Pancreas (tissue), 10 donors: ENCODE measurements around the gene CCDC106. TPM values are rescaled to one million over a fixed set of nuclear protein-coding genes. Genes with fewer than 3 reads are reported as not detected.

Experiments
- ATAC-seq, 4 donors: fragments of 200-7000 bp; cut with Tn5 transposase; one replicate each; pipeline versions ENCODE4 v1.8.0 to v1.9.1; 2020; ENCODE audit warnings: mild to moderate bottlenecking in 4 of 4, moderate library complexity in 4 of 4
- DNase-seq, 6 donors: peaks; one replicate each; pipeline ENCODE4 v3.0.0-alpha.2; 2020
- FAIRE-seq: peaks from 2 replicates; lab custom pipeline; 2012; peaks lifted over from hg19 to GRCh38; lab: Jason Lieb, UNC
- H3K27ac ChIP-seq, 4 donors: fragments of 200-600 bp; sonication (generic); 1 replicate in 3 of 4; 2 replicates in 1 of 4; pipeline versions ENCODE4 v1.5.0 to v1.8.0; 2020
- H3K27me3 ChIP-seq, 4 donors: fragments of 200-600 bp; one replicate each; pipeline ENCODE4 v1.8.0; 2021
- H3K36me3 ChIP-seq, 3 donors: fragments of 200-600 bp; sonication (generic) in 1 of 3; one replicate each; pipeline versions ENCODE4 v1.5.0 to v1.8.0; 2020 to 2021
- H3K4me1 ChIP-seq, 3 donors: fragments of 200-600 bp; one replicate each; pipeline ENCODE4 v1.8.0; 2021
- H3K4me3 ChIP-seq, 4 donors: fragments of 200-600 bp; sonication (generic) in 2 of 4; one replicate each; pipeline versions ENCODE4 v1.5.0 to v1.8.0; 2020 to 2021
- H3K9me3 ChIP-seq, 4 donors: fragments of 200-600 bp; one replicate each; pipeline ENCODE4 v1.8.0; 2021
- WGBS, 2 donors: extraction: QIAGEN DNeasy Blood & Tissue Kit; methylation state at CpG; one replicate each; pipeline ENCODE4 v1.1.7; 2013; 5-methylcytosine and 5-hydroxymethylcytosine counted together
- intact Hi-C, 3 donors: fragments of 100-400 bp; cut with DNase I; formaldehyde crosslinking; loops; one replicate each; pipeline versions ENCODE4 v1.11.1 to v1.14.2; 2022
- polyA plus RNA-seq, 2 donors: library from polyadenylated mRNA; stranded (reverse); fragments of 200-250 nt; gene quantifications; one replicate each; pipeline ENCODE4 v1.2.3, GENCODE V29; 2013
- total RNA-seq, 6 donors: library from RNA; stranded (reverse); fragmentation: NEBNext Ultra II Directional in 4 of 6; extraction: Animal tissue kit (Norgen Biotek cat#: 25700) in 4 of 6; gene quantifications; one replicate each; pipeline versions ENCODE4 v1.2.1 to v1.2.4, GENCODE V29; 2021 to 2023
- TF ChIP-seq, protein P1 (sequence below), 4 donors: fragments of 200-600 bp; sonication (generic) in 3 of 4; IDR thresholded peaks; one replicate each; pipeline versions ENCODE4 v1.5.0 to v1.8.0; 2021; ENCODE audit warnings: antibody characterized with exemption in 4 of 4
- donor health status: healthy with polysubstance abuse.
- donor health status: DM: no; HTN: no; CAD: no; lungs with moderate emphysema.
- donor health status: DM: no; HTN: no; CAD: no.
- donor health status: control.
- donor health status: control.
- donor health status: Bipolar disorder and iron deficiency.
- donor health status: DM: yes; HTN: yes; CAD: no.
- donor health status: DM: no; HTN: no; CAD: no.
- donor health status: DM: no; HTN: no; CAD: no.
- donor health status: DM: yes; HTN: yes; CAD: no.

Gene CCDC106
- total and polyA plus RNA-seq, 8 donors = 3.2 to 22.8 (median 5.4) TPM

GRCh38 chr19:55660991-55661390 lies 13.0 kb downstream of the CCDC106 start:
- FAIRE-seq (no peak), ATAC-seq (no peak), DNase-seq (peak in 1 of 6 donors; percentile 53)
- Histone ChIP-seq H3K27ac (no peak overlapping the region), H3K9me3 (no peaks in the 10 kb centered on the region), H3K36me3 (peaks cover 8 to 42% (median 31%) of the 10 kb centered on the region in 3 donors), H3K27me3 (no peaks in the 10 kb centered on the region), H3K4me3 (no peak overlapping the region), H3K4me1 (peaks cover 17 to 22% (median 22%) of the 10 kb centered on the region in 3 donors)
- WGBS, 2 donors = 75 to 80% methylated on average over 16 of the region's 16 CpGs
- intact Hi-C loops = no loop called here
- TF ChIP-seq, protein P1, sequence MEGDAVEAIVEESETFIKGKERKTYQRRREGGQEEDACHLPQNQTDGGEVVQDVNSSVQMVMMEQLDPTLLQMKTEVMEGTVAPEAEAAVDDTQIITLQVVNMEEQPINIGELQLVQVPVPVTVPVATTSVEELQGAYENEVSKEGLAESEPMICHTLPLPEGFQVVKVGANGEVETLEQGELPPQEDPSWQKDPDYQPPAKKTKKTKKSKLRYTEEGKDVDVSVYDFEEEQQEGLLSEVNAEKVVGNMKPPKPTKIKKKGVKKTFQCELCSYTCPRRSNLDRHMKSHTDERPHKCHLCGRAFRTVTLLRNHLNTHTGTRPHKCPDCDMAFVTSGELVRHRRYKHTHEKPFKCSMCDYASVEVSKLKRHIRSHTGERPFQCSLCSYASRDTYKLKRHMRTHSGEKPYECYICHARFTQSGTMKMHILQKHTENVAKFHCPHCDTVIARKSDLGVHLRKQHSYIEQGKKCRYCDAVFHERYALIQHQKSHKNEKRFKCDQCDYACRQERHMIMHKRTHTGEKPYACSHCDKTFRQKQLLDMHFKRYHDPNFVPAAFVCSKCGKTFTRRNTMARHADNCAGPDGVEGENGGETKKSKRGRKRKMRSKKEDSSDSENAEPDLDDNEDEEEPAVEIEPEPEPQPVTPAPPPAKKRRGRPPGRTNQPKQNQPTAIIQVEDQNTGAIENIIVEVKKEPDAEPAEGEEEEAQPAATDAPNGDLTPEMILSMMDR (IDR thresholded peaks at IDR 0.05) = no peak

DNA sequence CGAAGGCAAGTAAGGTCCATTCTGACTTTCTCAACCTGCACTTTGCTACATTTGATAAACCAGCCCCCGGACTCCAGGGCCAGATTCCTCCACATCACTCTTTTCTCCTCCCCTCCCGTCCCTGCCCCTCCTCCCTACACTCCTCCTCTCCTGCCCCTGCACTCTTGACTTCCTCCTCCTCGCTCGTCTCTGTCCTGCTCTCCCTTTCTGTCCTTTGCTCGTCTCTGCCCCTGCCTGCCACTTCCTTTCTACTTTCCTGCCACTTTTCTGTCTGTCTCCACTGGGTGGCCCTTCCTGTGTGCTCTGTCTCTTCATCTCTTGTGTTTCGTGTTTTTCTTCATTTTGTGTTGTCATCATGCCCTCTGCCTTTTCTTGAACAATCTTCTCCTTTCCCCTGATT lies 13.8 kb downstream of the CCDC106 start:
- WGBS, 2 donors = 76 to 78% methylated on average over 7 of the region's 7 CpGs
- no peak overlapping the region for H3K4me3 ChIP-seq
- FAIRE-seq = no peak
- no peak for DNase-seq
- H3K27ac ChIP-seq = no peak overlapping the region
- no peaks in the 10 kb centered on the region for H3K27me3 ChIP-seq
- no peak for ATAC-seq
- no peaks in the 10 kb centered on the region for H3K9me3 ChIP-seq
- H3K36me3 ChIP-seq = peaks cover 9 to 50% (median 31%) of the 10 kb centered on the region in 3 donors
- peaks cover 9 to 14% (median 14%) of the 10 kb centered on the region in 3 donors for H3K4me1 ChIP-seq
- intact Hi-C loops = no loop called here
- TF ChIP-seq, protein P1 (IDR thresholded peaks at IDR 0.05) = no peak

- H3K27me3 ChIP-seq = no peaks in the 10 kb centered on the region
- no peaks in the 10 kb centered on the region for H3K9me3 ChIP-seq
- intact Hi-C loops = no loop called here
- TF ChIP-seq, protein P1 (IDR thresholded peaks at IDR 0.05) = no peak
- peaks cover 9 to 64% (median 35%) of the 10 kb centered on the region in 3 donors for H3K36me3 ChIP-seq
- no peak overlapping the region for H3K4me3 ChIP-seq
- no peaks in the 10 kb centered on the region for H3K4me1 ChIP-seq
- H3K27ac ChIP-seq = no peak overlapping the region
- ATAC-seq = no peak
- no peak for FAIRE-seq
- peak in 1 of 6 donors; percentile 42 for DNase-seq
- WGBS, 2 donors = 87 to 91% methylated on average over 20 of the region's 20 CpGs
These were observed 16.0 kb downstream of the CCDC106 start for GRCh38 chr19:55663846-55664536.

GRCh38 chr19:55666343-55667005 lies 18.5 kb downstream of the CCDC106 start:
- Histone ChIP-seq H3K36me3 (peaks cover 16 to 69% (median 35%) of the 10 kb centered on the region in 3 donors), H3K27ac (no peak overlapping the region), H3K27me3 (no peaks in the 10 kb centered on the region), H3K4me3 (no peak overlapping the region), H3K4me1 (no peaks in the 10 kb centered on the region), H3K9me3 (no peaks in the 10 kb centered on the region)
- ATAC-seq = no peak
- 83 to 85% methylated on average over 12 of the region's 12 CpGs for WGBS, 2 donors
- FAIRE-seq = no peak
- intact Hi-C loops = no loop called here
- DNase-seq = peak in 1 of 6 donors; percentile 32
- TF ChIP-seq, protein P1 (IDR thresholded peaks at IDR 0.05) = no peak
